Iris pigment epithelial cell (primary cell): ENCODE measurements around the gene DPEP3.

Experiments
- DNase-seq: peaks from one replicate; pipeline ENCODE4 v3.0.0-alpha.2; 2011; ENCODE audit warnings: low read depth

Gene DPEP3

GRCh38 chr16:67930678-67931211 lies 49.6 kb downstream of the DPEP3 start:
- no peak for DNase-seq

GRCh38 chr16:67930191-67930590 lies 50.1 kb downstream of the DPEP3 start:
- DNase-seq = no peak

- DNase-seq = peak; percentile 45
Observed at GRCh38 chr16:67928561-67929364, 51.5 kb downstream of the DPEP3 start.

GRCh38 chr16:67928147-67928546 lies 52.2 kb downstream of the DPEP3 start:
- no peak for DNase-seq

GRCh38 chr16:67927131-67927941 lies 53.0 kb downstream of the DPEP3 start:
- no peak for DNase-seq

GRCh38 chr16:67926181-67926750 lies 54.0 kb downstream of the DPEP3 start:
- peak; percentile 28 for DNase-seq
